Measurements from ENCODE around the gene MACIR.
"Not testable (repeated sequence)": the region's sequence is repeated elsewhere in the genome, so short reads cannot be mapped to it uniquely, and the experiment has no call there.

The MACIR gene
- total RNA-seq: 0.80 to 3.6 (median 2.1) reads per million in 4 donors

GRCh38 chr5:103258368-103258956, at the start of gene MACIR:
Gene MACIR (plus strand): TSS chr5:103258763. CDS start chr5:103275920, 17,157 bp downstream.
- DNase-seq: peak; percentile 92 to 99 (median 93)

DNA sequence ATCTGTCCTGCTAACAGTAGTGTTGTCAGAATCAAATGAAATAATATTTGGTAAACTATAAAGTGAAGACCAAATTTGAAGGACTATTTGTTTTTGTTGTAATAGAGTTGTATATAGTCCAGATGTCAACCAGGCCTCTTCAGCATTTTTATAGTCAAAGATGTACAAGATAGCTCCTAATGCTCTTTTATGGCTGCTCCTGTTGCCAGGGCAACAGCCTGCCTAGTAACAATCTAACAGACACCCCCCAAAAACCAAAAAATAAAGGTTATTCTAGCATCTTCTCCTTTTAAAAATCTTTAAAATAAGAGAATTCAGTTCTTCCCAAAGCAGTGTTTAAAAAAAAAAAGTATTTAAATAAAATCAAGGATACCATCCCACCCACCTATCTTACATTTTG, 49.5 kb upstream of the MACIR start:
- DNase-seq: no peak

DNA sequence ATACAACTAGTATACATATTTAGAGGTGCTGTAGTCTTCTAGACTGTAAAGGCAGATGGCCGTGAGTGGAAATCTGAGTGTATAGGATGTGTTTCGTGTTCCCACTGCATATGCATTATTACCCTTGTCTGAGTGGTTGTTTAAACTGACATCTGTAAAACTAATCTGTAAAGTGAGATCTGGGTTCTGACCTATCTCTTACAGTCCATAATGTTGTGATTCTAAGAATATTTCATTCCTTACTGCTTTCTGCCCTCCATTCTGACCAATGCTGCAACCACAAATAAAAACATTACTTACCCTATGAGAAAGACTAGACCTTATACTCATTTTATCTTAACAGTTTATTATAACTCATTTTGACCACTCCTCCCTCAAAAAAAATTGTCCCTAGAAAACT, 47.6 kb upstream of the MACIR start:
- DNase-seq: no peak

- DNase-seq: peak in 1 of 5 donors; percentile 41
These were observed 46.7 kb upstream of the MACIR start for GRCh38 chr5:103211576-103212561.

DNA sequence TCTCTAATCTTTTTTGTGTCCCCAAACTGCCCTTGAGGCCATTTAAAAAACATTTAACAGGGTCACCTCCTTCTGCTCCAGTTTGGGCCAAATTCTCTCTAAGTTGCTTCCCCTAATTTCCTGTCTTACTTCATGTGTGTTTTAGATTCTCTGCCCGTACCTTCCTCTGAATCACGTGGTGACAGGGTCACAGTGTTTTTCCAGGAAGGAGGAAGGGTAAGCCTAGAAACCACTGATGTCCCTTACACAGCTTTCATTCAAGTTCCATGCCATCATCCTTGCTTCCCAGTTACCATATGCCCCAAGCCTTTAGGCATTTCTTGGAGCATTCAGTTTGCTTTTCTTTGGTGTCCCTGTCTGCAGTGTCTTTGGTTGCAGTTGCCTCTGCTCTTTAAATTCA, 42.4 kb upstream of the MACIR start:
- no peak for DNase-seq

DNA sequence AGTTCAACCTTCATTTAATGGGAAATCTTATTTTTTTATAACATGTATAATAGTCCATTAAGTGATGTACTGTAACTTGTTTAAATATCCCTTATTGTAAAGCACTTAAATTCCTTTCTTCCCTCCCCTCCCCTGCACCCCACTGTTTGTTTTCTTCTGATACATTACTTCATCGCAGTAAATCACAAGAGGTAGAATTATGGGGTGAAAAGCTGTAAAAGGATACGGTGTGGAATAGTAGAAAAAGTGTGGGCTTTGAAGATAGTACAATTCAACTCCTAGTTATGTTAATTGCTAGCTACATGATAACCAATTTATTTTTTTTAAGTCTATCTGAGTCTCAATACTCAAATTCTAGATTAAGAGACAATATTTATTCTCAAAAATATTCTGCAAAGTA, 41.9 kb upstream of the MACIR start:
- DNase-seq: no peak

- no peak for DNase-seq
These were observed 41.5 kb upstream of the MACIR start for GRCh38 chr5:103217101-103217500.

- DNase-seq: no peak
These were observed 40.4 kb upstream of the MACIR start for GRCh38 chr5:103218164-103218563.

DNA sequence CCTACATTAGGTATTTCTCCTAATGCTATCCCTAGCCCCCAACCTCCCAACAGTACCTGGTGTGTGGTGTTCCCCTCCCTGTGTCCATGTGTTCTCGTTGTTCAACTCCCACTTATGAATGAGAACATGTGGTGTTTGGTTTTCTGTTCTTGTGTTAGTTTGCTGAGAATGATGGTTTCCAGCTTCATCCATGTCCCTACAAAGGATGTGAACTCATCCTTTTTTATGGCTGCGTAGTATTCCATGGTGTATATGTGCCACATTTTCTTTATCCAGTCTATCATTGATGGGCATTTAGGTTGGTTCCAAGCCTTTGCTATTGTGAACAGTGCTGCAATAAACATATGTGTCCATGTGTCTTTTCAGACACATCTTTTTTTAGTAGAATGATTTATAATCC, 39.5 kb upstream of the MACIR start:
- not testable (repeated sequence) for DNase-seq

DNA sequence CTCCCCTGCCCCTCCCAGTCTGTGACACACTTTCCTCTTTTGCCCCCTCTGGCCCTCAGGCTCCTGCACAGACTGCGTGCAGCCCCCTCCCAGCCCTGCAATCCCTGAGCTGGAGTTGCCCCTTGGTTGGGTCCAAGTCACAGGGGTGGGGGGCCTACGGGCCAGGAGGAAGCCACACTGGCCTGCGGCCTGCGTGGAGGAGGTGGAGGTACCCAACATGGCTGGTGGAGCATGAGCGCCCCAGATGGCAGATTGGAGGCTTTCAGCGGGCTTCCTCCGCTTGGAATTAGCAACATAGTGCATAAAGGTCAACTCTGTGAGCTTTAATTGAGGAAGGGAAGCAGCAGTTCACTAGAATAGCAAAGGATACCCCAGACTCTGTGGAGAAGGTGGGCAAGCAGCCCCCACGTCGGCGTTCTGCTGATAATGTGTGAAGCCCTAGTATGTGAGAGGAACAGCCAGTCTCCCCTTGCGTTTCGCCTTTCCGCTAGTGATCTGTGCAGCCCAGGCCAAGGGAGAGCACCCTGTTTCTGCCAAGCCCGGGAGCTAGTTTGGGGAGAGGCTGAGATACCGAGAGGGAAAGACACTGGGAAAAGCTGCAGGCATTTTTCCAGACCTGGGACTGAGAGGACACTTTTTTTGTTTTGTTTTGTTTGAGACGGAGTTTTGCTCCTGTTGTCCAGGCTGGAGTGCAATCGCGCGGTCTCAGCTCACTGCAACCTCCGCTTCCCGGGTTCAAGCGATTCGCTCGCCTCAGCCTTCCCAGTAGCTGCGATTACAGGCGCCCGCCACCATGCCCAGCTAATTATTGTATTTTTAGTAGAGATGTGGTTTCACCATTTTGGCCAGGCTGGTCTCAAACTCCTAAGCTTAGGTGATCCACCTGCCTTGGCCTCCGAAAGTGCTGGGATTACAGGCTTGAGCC, 35.3 kb upstream of the MACIR start:
- no peak for DNase-seq

GRCh38 chr5:103224118-103224893, 34.3 kb upstream of the MACIR start:
- peak in 2 of 5 donors; percentile 18 to 68 for DNase-seq

DNA sequence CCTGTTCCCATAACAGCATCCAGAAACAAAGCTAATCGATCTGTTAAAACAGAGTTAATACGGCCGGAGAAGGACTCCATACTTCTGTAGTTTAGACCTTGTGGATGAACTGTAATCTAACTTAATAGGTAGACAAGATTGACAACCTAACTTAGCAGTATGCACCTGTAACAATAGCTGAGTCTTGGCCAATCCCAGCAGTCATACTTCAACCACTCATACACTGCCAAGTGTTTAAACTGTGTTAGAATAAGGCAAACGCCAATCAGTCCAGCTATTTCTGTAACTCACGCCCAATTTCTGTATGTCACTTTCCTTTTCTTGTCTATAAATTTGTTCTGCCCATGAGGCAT, 33.7 kb upstream of the MACIR start:
- no peak for DNase-seq

GRCh38 chr5:103228061-103228460, 30.5 kb upstream of the MACIR start:
- peak in 1 of 5 donors; percentile 9 for DNase-seq

- no peak for DNase-seq
These were observed 30.0 kb upstream of the MACIR start for GRCh38 chr5:103228588-103228987.

- DNase-seq: peak in 1 of 5 donors; percentile 17
These were observed 26.1 kb upstream of the MACIR start for GRCh38 chr5:103232393-103232999.

DNA sequence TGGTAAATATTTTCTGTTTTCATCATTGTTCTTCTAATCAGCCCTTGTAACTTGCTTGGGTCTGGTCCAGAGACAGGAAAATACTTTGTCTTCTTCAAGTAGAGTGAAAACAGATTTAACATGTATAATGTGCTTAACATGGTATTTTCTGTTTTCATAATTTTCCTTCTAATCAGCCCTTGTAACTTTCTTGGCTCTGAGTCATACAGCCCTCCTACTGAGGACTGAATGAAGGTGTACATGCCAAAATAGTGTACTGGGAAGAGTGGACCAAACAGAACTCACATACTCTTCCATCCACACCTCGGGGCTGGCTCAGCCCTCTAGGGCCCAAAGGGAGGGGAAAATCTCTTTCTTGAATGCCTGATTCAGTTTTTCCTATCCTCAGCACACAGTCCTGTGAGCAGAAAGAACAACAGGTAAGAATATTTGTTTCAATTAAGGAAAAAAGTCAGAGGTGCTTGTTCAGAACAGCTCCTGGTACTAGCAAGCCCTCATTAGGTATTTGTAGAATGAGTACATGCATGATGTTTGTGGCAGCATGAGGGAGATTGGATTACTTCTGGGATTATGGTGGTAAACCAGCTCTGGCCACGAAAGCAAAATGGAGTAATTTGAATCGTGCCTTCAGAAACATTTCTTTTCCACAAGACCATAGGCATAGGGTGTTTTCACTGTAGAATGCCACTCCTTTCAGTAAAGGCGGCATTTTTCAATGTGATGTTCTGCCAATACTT, 24.2 kb upstream of the MACIR start:
- DNase-seq: no peak

- no peak for DNase-seq
These were observed 22.7 kb upstream of the MACIR start for GRCh38 chr5:103235891-103236290.

DNA sequence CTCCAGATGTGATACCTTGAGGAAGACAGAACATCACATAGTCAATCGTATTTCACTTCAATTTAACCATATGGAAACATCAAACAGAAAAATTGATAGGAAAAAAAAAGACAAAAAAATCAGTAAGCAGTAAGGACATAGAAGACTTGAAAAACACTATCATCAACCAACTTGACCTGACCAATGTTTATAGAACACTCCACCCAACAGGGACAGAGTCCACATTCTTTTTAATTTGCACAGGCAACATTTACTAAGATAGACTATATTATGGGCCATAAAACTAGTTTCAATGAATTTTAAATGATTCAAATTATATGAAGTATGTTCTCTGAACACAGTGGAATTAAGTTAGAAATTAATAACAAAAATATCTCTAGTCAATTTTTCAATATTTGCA, 20.8 kb upstream of the MACIR start:
- DNase-seq: no peak

- DNase-seq: no peak
These were observed 14.9 kb upstream of the MACIR start for GRCh38 chr5:103243665-103244064.

GRCh38 chr5:103244398-103244797, 14.2 kb upstream of the MACIR start:
- DNase-seq: no peak

DNA sequence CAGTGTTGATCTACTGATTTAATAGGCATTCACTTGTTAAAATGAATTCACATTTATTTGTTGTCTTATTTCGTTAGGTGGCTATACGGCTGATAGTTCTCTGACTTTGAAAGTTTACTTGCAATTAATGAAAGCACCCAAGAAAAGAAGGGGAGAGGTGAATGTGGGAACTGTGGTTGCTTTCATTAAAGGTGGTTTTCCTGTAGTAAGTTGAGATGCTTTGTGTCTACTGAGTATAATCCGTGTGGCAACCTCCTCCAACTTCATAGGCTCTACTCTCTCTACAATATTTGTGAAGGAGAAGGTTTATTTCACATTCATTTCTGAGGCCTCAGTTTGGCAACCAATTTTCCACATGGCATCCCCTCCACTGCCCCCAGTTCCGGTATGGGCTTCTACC, 12.8 kb upstream of the MACIR start:
- DNase-seq: no peak

Data from T-helper 1 cell (primary cell).